ENCODE measurements around the gene ABCA4.

The ABCA4 gene

GRCh38 chr1:94048413-94049164 is 72.4 kb downstream of the ABCA4 start:
- no peak overlapping the region for H3K4me3 Mint-ChIP-seq
- no peaks in the 10 kb centered on the region for H3K36me3 Mint-ChIP-seq (ENCODE audit: insufficient read depth)
- no peaks in the 10 kb centered on the region for H3K9me3 Mint-ChIP-seq
- no peak for ATAC-seq (replicated peaks; ENCODE audit: extremely low read depth, poor library complexity, severe bottlenecking)
- H3K27ac Mint-ChIP-seq (ENCODE audit: low read depth), result no peak overlapping the region
- DNase-seq (ENCODE audit: low spot score in 2 of 2), result no peak
- H3K4me1 Mint-ChIP-seq, result no peaks in the 10 kb centered on the region
- H3K27me3 Mint-ChIP-seq, result peaks cover 49% of the 10 kb centered on the region

- H3K36me3 Mint-ChIP-seq (ENCODE audit: insufficient read depth), result no peaks in the 10 kb centered on the region
- no peak for ATAC-seq (replicated peaks; ENCODE audit: extremely low read depth, poor library complexity, severe bottlenecking)
- peaks cover 43% of the 10 kb centered on the region for H3K27me3 Mint-ChIP-seq
- H3K4me3 Mint-ChIP-seq, result no peak overlapping the region
- no peaks in the 10 kb centered on the region for H3K9me3 Mint-ChIP-seq
- no peak overlapping the region for H3K27ac Mint-ChIP-seq (ENCODE audit: low read depth)
- no peak for DNase-seq (ENCODE audit: low spot score in 2 of 2)
- no peaks in the 10 kb centered on the region for H3K4me1 Mint-ChIP-seq
Observed at GRCh38 chr1:94047949-94048348, 73.0 kb downstream of the ABCA4 start.

GRCh38 chr1:94045465-94046056 is 75.4 kb downstream of the ABCA4 start:
- ATAC-seq (replicated peaks; ENCODE audit: extremely low read depth, poor library complexity, severe bottlenecking) (no peak), DNase-seq (ENCODE audit: low spot score in 2 of 2) (no peak)
- H3K4me1 Mint-ChIP-seq, result no peaks in the 10 kb centered on the region
- no peaks in the 10 kb centered on the region for H3K9me3 Mint-ChIP-seq
- H3K4me3 Mint-ChIP-seq, result peak overlapping the region; percentile 49
- H3K27me3 Mint-ChIP-seq, result peaks cover 31% of the 10 kb centered on the region
- peaks cover 2% of the 10 kb centered on the region for H3K36me3 Mint-ChIP-seq (ENCODE audit: insufficient read depth)
- H3K27ac Mint-ChIP-seq (ENCODE audit: low read depth), result no peak overlapping the region

GRCh38 chr1:94044891-94045290 is 76.1 kb downstream of the ABCA4 start:
- peaks cover 2% of the 10 kb centered on the region for H3K36me3 Mint-ChIP-seq (ENCODE audit: insufficient read depth)
- no peak overlapping the region for H3K4me3 Mint-ChIP-seq
- no peak for DNase-seq (ENCODE audit: low spot score in 2 of 2)
- no peak for ATAC-seq (replicated peaks; ENCODE audit: extremely low read depth, poor library complexity, severe bottlenecking)
- no peaks in the 10 kb centered on the region for H3K9me3 Mint-ChIP-seq
- peaks cover 36% of the 10 kb centered on the region for H3K27me3 Mint-ChIP-seq
- no peaks in the 10 kb centered on the region for H3K4me1 Mint-ChIP-seq
- no peak overlapping the region for H3K27ac Mint-ChIP-seq (ENCODE audit: low read depth)

GRCh38 chr1:94044290-94044790 is 76.6 kb downstream of the ABCA4 start:
- H3K9me3 Mint-ChIP-seq, result no peaks in the 10 kb centered on the region
- peaks cover 5% of the 10 kb centered on the region for H3K4me1 Mint-ChIP-seq
- H3K27ac Mint-ChIP-seq (ENCODE audit: low read depth), result no peak overlapping the region
- no peak for DNase-seq (ENCODE audit: low spot score in 2 of 2)
- H3K27me3 Mint-ChIP-seq, result peaks cover 42% of the 10 kb centered on the region
- no peak overlapping the region for H3K4me3 Mint-ChIP-seq
- peaks cover 2% of the 10 kb centered on the region for H3K36me3 Mint-ChIP-seq (ENCODE audit: insufficient read depth)
- no peak for ATAC-seq (replicated peaks; ENCODE audit: extremely low read depth, poor library complexity, severe bottlenecking)

GRCh38 chr1:94043738-94044289 is 77.1 kb downstream of the ABCA4 start:
- Mint-ChIP-seq H3K4me1 (peaks cover 6% of the 10 kb centered on the region), H3K9me3 (no peaks in the 10 kb centered on the region), H3K27me3 (peaks cover 44% of the 10 kb centered on the region), H3K4me3 (no peak overlapping the region), H3K27ac (ENCODE audit: low read depth) (no peak overlapping the region), H3K36me3 (ENCODE audit: insufficient read depth) (peaks cover 2% of the 10 kb centered on the region)
- ATAC-seq (replicated peaks; ENCODE audit: extremely low read depth, poor library complexity, severe bottlenecking), result no peak
- no peak for DNase-seq (ENCODE audit: low spot score in 2 of 2)

GRCh38 chr1:94042388-94042787 is 78.6 kb downstream of the ABCA4 start:
- H3K27me3 Mint-ChIP-seq, result peaks cover 42% of the 10 kb centered on the region

GRCh38 chr1:94039871-94040569 is 80.9 kb downstream of the ABCA4 start:
- Mint-ChIP-seq H3K4me3 (no peak overlapping the region), H3K27ac (ENCODE audit: low read depth) (no peak overlapping the region), H3K27me3 (peaks cover 57% of the 10 kb centered on the region), H3K4me1 (peaks cover 12% of the 10 kb centered on the region), H3K36me3 (ENCODE audit: insufficient read depth) (peaks cover 2% of the 10 kb centered on the region), H3K9me3 (no peaks in the 10 kb centered on the region)
- DNase-seq (ENCODE audit: low spot score in 2 of 2) (no peak), ATAC-seq (replicated peaks; ENCODE audit: extremely low read depth, poor library complexity, severe bottlenecking) (no peak)

More at GRCh38 chr1:94042388-94042787, 78.6 kb downstream of the ABCA4 start:
- no peak for DNase-seq (ENCODE audit: low spot score in 2 of 2)
- H3K27ac Mint-ChIP-seq (ENCODE audit: low read depth), result no peak overlapping the region
- peaks cover 6% of the 10 kb centered on the region for H3K4me1 Mint-ChIP-seq
- no peaks in the 10 kb centered on the region for H3K9me3 Mint-ChIP-seq
- H3K36me3 Mint-ChIP-seq (ENCODE audit: insufficient read depth), result peaks cover 2% of the 10 kb centered on the region
- ATAC-seq (replicated peaks; ENCODE audit: extremely low read depth, poor library complexity, severe bottlenecking), result no peak
- H3K4me3 Mint-ChIP-seq, result no peak overlapping the region

- DNase-seq (ENCODE audit: low spot score in 2 of 2), result peak in 1 of 2 donors; percentile 22
- H3K4me3 Mint-ChIP-seq, result no peak overlapping the region
- peaks cover 2% of the 10 kb centered on the region for H3K36me3 Mint-ChIP-seq (ENCODE audit: insufficient read depth)
- no peaks in the 10 kb centered on the region for H3K9me3 Mint-ChIP-seq
- H3K27ac Mint-ChIP-seq (ENCODE audit: low read depth), result no peak overlapping the region
- peaks cover 12% of the 10 kb centered on the region for H3K4me1 Mint-ChIP-seq
- peaks cover 58% of the 10 kb centered on the region for H3K27me3 Mint-ChIP-seq
- no peak for ATAC-seq (replicated peaks; ENCODE audit: extremely low read depth, poor library complexity, severe bottlenecking)
Observed at GRCh38 chr1:94039514-94039870, 81.5 kb downstream of the ABCA4 start.

- no peak overlapping the region for H3K27ac Mint-ChIP-seq (ENCODE audit: low read depth)
Observed at GRCh38 chr1:94038511-94038910, 82.4 kb downstream of the ABCA4 start.

GRCh38 chr1:94037392-94038229 is 83.3 kb downstream of the ABCA4 start:
- Mint-ChIP-seq H3K4me1 (peaks cover 12% of the 10 kb centered on the region), H3K9me3 (no peaks in the 10 kb centered on the region), H3K27ac (ENCODE audit: low read depth) (no peak overlapping the region), H3K4me3 (no peak overlapping the region), H3K36me3 (ENCODE audit: insufficient read depth) (peaks cover 2% of the 10 kb centered on the region), H3K27me3 (peaks cover 58% of the 10 kb centered on the region)
- no peak for ATAC-seq (replicated peaks; ENCODE audit: extremely low read depth, poor library complexity, severe bottlenecking)
- no peak for DNase-seq (ENCODE audit: low spot score in 2 of 2)

More at GRCh38 chr1:94038511-94038910, 82.4 kb downstream of the ABCA4 start:
- peaks cover 58% of the 10 kb centered on the region for H3K27me3 Mint-ChIP-seq
- H3K9me3 Mint-ChIP-seq, result no peaks in the 10 kb centered on the region
- no peak for ATAC-seq (replicated peaks; ENCODE audit: extremely low read depth, poor library complexity, severe bottlenecking)
- H3K4me3 Mint-ChIP-seq, result no peak overlapping the region
- DNase-seq (ENCODE audit: low spot score in 2 of 2), result no peak
- H3K36me3 Mint-ChIP-seq (ENCODE audit: insufficient read depth), result peaks cover 2% of the 10 kb centered on the region
- peaks cover 12% of the 10 kb centered on the region for H3K4me1 Mint-ChIP-seq

- Mint-ChIP-seq H3K27ac (ENCODE audit: low read depth) (no peak overlapping the region), H3K36me3 (ENCODE audit: insufficient read depth) (peaks cover 2% of the 10 kb centered on the region), H3K27me3 (peaks cover 56% of the 10 kb centered on the region), H3K9me3 (no peaks in the 10 kb centered on the region), H3K4me1 (peaks cover 12% of the 10 kb centered on the region), H3K4me3 (no peak overlapping the region)
- DNase-seq (ENCODE audit: low spot score in 2 of 2) (no peak), ATAC-seq (replicated peaks; ENCODE audit: extremely low read depth, poor library complexity, severe bottlenecking) (no peak)
Observed at GRCh38 chr1:94036730-94037129, 84.2 kb downstream of the ABCA4 start.
